B cell (primary cell): ENCODE measurements around the gene CEACAM20. TPM values are rescaled to one million over a fixed set of nuclear protein-coding genes. Genes with fewer than 3 reads are reported as not detected.

Source experiments
- ATAC-seq: fragments of 200-7000 bp; cut with Tn5 transposase; one replicate; pipeline ENCODE4 v1.10.0; 2021; ENCODE audit warnings: low read depth, mild to moderate bottlenecking, moderate number of reproducible peaks, moderate library complexity
- CTCF ChIA-PET: fragments of 350-600 bp; sonication (Branson Sonifier 250); formaldehyde crosslinking; loops from one replicate; lab custom pipeline; 2021; ENCODE audit warnings: antibody characterized with exemption, inconsistent platforms; lab: Charles Lee
- POLR2A ChIA-PET: fragments of 350-600 bp; sonication (Branson Sonifier 250); formaldehyde crosslinking; loops from one replicate; lab custom pipeline; 2021; ENCODE audit warnings: antibody characterized with exemption; lab: Charles Lee
- DNase-seq: peaks from one replicate; pipeline ENCODE4 v3.0.0; 2013
- H2AFZ ChIP-seq: 2 replicates; pipeline ENCODE4 v1.6.1; 2012; ENCODE audit warnings: mild to moderate bottlenecking, low read depth, low read length; ENCODE audit not compliant: insufficient read depth, poor library complexity, severe bottlenecking
- H3K27ac ChIP-seq, 2 donors: 1 replicate in 1 of 2; 2 replicates in 1 of 2; pipeline ENCODE4 v1.5.1; 2012 to 2013; ENCODE audit warnings: low read length in 2 of 2, mild to moderate bottlenecking in 2 of 2, moderate library complexity in 1 of 2
- H3K27me3 ChIP-seq, 4 experiments: fragments of 200-600 bp in 1 of 4; sonication (generic) in 1 of 4; replicated peaks in 1 of 4; 1 replicate in 2 of 4; 2 replicates in 2 of 4; pipeline versions ENCODE4 v1.6.1 to v1.7.0; 2013 to 2016; ENCODE audit warnings: low read length in 3 of 4, mild to moderate bottlenecking in 2 of 4, mixed read lengths in 1 of 4, moderate library complexity in 1 of 4; ENCODE audit not compliant: insufficient read depth in 4 of 4, control insufficient read depth in 3 of 4; ENCODE audit errors: control extremely low read depth in 1 of 4
- H3K36me3 ChIP-seq, 2 experiments: replicated peaks in 1 of 2; 1 replicate in 1 of 2; 2 replicates in 1 of 2; pipeline versions ENCODE4 v1.6.1 to v1.7.1; 2013; ENCODE audit warnings: low read length in 1 of 2; ENCODE audit not compliant: insufficient read depth in 2 of 2, control insufficient read depth in 1 of 2; ENCODE audit errors: control extremely low read depth in 1 of 2, extremely low read depth in 1 of 2
- H3K4me1 ChIP-seq, 2 donors: fragments of 200-600 bp in 1 of 2; sonication (generic) in 1 of 2; 1 replicate in 1 of 2; 2 replicates in 1 of 2; pipeline versions ENCODE4 v1.5.1 to v1.6.1; 2013 to 2017; ENCODE audit warnings: low read length in 2 of 2; ENCODE audit not compliant: control insufficient read depth in 2 of 2, insufficient read depth in 2 of 2
- H3K4me2 ChIP-seq: replicated peaks from 2 replicates; pipeline ENCODE3; 2012; ENCODE audit warnings: mild to moderate bottlenecking, low read depth, low read length; ENCODE audit not compliant: poor library complexity, severe bottlenecking
- H3K4me3 ChIP-seq, 5 experiments: fragments of 200-600 bp in 1 of 5; sonication (generic) in 1 of 5; 1 replicate in 3 of 5; 2 replicates in 2 of 5; pipeline versions ENCODE4 v1.5.1 to v1.7.0; 2011 to 2016; ENCODE audit warnings: low read length in 4 of 5, mild to moderate bottlenecking in 4 of 5, low read depth in 2 of 5, control low read depth in 1 of 5, moderate library complexity in 1 of 5; ENCODE audit not compliant: insufficient read depth in 1 of 5; ENCODE audit errors: control extremely low read depth in 1 of 5, extremely low read depth in 1 of 5
- H3K79me2 ChIP-seq: fragments of 200-600 bp; sonication (generic); one replicate; pipeline ENCODE4 v1.6.0; 2016; ENCODE audit warnings: low read length; ENCODE audit not compliant: control insufficient read depth, insufficient read depth
- H3K9ac ChIP-seq: fragments of 200-600 bp; sonication (generic); 2 replicates; pipeline ENCODE4 v1.6.1; 2017; ENCODE audit warnings: mild to moderate bottlenecking, low read length, moderate library complexity
- H3K9me3 ChIP-seq, 3 donors: one replicate each; pipeline versions ENCODE4 v1.6.1 to v1.7.1; 2013; ENCODE audit warnings: low read length in 2 of 3; ENCODE audit not compliant: control insufficient read depth in 2 of 3, insufficient read depth in 1 of 3; ENCODE audit errors: control extremely low read depth in 1 of 3
- H4K20me1 ChIP-seq: 2 replicates; pipeline ENCODE4 v1.6.0; 2012; ENCODE audit warnings: mild to moderate bottlenecking, low read length; ENCODE audit not compliant: insufficient read depth, control insufficient read depth, poor library complexity, severe bottlenecking
- H3K27ac Mint-ChIP-seq: one replicate; pipeline ENCODE4 v1.8.0; 2021; ENCODE audit warnings: mixed read lengths
- H3K27me3 Mint-ChIP-seq: one replicate; pipeline ENCODE4 v1.8.0; 2021; ENCODE audit warnings: mixed read lengths
- H3K4me1 Mint-ChIP-seq: one replicate; pipeline ENCODE4 v1.8.0; 2021; ENCODE audit warnings: mixed read lengths
- H3K4me3 Mint-ChIP-seq: one replicate; pipeline ENCODE4 v1.8.0; 2021; ENCODE audit warnings: mixed read lengths
- H3K9me3 Mint-ChIP-seq: one replicate; pipeline ENCODE4 v1.8.0; 2022; ENCODE audit warnings: mixed read lengths; ENCODE audit not compliant: insufficient read depth
- EZH2 ChIP-seq: IDR thresholded peaks from 2 replicates; pipeline ENCODE4 v1.6.1; 2012; ENCODE audit warnings: borderline replicate concordance, low read depth, mild to moderate bottlenecking, moderate library complexity, low read length; ENCODE audit not compliant: insufficient read depth, poor library complexity, severe bottlenecking
- whole genome bisulfite sequencing: methylation state at CpG from one replicate; pipeline ENCODE4 v1.1.5; 2013; ENCODE audit warnings: missing lambda C conversion rate; ENCODE audit not compliant: insufficient coverage; 5-methylcytosine and 5-hydroxymethylcytosine counted together
- intact Hi-C: fragments of 100-400 bp; cut with micrococcal nuclease; formaldehyde crosslinking; loops from one replicate; pipeline ENCODE4 v1.10.0; 2022
- polyA plus RNA-seq: library from polyadenylated mRNA; depleted of rRNA; stranded (reverse); fragments of >200 nt; gene quantifications from 2 replicates; pipeline ENCODE4 v1.2.3, GENCODE V29; 2012
- total RNA-seq, 2 donors: library from RNA; stranded (reverse); fragments of 120-200 nt in 1 of 2; gene quantifications; 1 replicate in 1 of 2; 2 replicates in 1 of 2; pipeline versions ENCODE4 v1.2.3 to v1.2.4, GENCODE V29; 2013 to 2022
- TF ChIP-seq, protein P1 (sequence below): fragments of 200-600 bp; IDR thresholded peaks from one replicate; pipeline ENCODE4 v1.8.0; 2022; ENCODE audit warnings: antibody characterized with exemption, mild to moderate bottlenecking

CEACAM20 gene
- total and polyA plus RNA-seq, 2 donors (not counting 1 experiment from before 2014, with no cell fraction given): not detected

DNA sequence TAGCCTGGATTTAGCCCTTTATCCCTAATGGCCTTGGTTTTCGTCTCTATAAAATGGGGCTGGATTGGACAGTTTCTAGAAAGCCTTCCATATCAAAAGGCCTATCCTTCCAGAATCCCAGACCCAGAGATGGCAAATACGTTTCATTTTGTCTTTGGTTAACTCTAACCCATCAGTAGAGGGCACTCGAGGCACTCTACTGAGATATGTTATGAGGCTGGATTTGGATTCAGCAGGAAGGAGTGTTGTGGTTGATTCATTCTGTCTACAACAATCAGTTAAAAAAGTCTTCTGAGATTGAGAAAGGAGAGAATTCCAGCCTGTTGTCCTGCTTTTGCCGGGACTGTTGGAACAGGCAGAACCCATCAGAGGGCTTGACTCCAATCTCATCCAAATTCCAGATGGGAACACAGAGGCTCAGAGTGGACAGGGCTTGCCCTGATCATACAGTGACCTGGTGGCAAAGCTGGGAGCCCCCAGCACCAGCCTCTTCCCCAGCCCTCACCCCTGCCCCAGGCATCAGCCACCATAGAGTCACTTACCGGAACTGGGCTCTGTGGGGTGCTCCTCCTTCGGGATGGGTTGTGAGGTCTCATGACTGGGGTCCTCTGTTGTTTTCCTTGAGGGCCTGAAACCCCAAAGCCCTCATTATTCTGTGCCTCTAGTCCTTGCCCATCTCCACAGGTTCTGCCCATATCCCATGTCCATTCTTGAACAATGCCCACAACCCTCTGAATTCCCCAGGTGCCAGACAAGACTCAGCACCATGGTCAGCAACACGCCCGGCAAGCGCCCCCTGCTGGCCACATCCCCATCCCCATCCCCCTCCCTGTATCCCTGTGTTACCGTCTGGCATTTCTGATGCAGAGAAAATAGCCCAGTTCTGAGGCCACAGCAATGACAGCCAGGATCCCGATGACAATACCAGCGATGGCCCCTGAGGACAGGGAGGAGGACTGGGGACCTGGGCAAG is 16.9 kb downstream of the CEACAM20 start:
- H4K20me1 ChIP-seq: no peaks in the 10 kb centered on the region
- H3K4me3 ChIP-seq: no peak overlapping the region
- POLR2A ChIA-PET: no interaction called here
- no peaks in the 10 kb centered on the region for H3K4me1 Mint-ChIP-seq
- no peak overlapping the region for H3K9ac ChIP-seq
- no peak for ATAC-seq
- H3K36me3 ChIP-seq: no peaks in the 10 kb centered on the region
- no peak overlapping the region for H3K4me3 Mint-ChIP-seq
- no peak overlapping the region for H2AFZ ChIP-seq
- peaks cover 1 to 49% (median 2%) of the 10 kb centered on the region in 3 donors for H3K9me3 ChIP-seq
- no peaks in the 10 kb centered on the region for H3K79me2 ChIP-seq
- H3K27me3 ChIP-seq: peaks cover 0 to 8% (median 6%) of the 10 kb centered on the region in 4 experiments
- TF ChIP-seq, protein P1, sequence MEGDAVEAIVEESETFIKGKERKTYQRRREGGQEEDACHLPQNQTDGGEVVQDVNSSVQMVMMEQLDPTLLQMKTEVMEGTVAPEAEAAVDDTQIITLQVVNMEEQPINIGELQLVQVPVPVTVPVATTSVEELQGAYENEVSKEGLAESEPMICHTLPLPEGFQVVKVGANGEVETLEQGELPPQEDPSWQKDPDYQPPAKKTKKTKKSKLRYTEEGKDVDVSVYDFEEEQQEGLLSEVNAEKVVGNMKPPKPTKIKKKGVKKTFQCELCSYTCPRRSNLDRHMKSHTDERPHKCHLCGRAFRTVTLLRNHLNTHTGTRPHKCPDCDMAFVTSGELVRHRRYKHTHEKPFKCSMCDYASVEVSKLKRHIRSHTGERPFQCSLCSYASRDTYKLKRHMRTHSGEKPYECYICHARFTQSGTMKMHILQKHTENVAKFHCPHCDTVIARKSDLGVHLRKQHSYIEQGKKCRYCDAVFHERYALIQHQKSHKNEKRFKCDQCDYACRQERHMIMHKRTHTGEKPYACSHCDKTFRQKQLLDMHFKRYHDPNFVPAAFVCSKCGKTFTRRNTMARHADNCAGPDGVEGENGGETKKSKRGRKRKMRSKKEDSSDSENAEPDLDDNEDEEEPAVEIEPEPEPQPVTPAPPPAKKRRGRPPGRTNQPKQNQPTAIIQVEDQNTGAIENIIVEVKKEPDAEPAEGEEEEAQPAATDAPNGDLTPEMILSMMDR: no peak
- no peak for TF ChIP-seq EZH2
- CTCF ChIA-PET: no interaction called here
- H3K4me1 ChIP-seq: no peaks in the 10 kb centered on the region
- no peak overlapping the region for H3K27ac Mint-ChIP-seq
- 49% methylated on average over 6 of the region's 12 CpGs for WGBS
- H3K4me2 ChIP-seq: no peak overlapping the region
- intact Hi-C loops: no loop called here
- no peak overlapping the region for H3K27ac ChIP-seq
- H3K27me3 Mint-ChIP-seq: peaks cover 33% of the 10 kb centered on the region
- DNase-seq: peak; percentile 16
- H3K9me3 Mint-ChIP-seq: peaks cover 14% of the 10 kb centered on the region

DNA sequence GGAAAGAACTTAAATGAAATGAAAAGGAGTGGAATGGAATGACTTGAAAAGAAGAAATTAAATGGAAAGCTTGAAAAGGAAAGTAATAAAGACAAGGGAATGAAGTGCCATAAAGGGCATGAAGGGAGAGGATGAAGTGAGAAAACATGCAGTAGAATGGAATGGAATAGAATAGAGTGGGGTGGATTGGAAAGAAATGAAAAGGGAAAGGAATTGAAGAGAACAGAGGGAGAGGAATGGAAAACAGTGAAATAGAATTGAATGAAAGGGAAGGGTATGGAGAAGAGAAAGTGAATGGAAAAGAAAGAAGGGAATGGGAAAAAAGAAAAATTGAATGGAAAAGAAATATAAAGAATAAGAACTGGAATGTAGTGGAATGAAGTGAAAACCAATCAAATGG is 20.0 kb downstream of the CEACAM20 start:
- Mint-ChIP-seq H3K4me1 (no peaks in the 10 kb centered on the region), H3K27me3 (peaks cover 49% of the 10 kb centered on the region), H3K4me3 (no peak overlapping the region), H3K9me3 (peaks cover 12% of the 10 kb centered on the region), H3K27ac (no peak overlapping the region)
- peaks cover 2 to 32% (median 4%) of the 10 kb centered on the region in 3 donors for H3K9me3 ChIP-seq
- no peak overlapping the region for H3K9ac ChIP-seq
- TF ChIP-seq EZH2: no peak
- TF ChIP-seq, protein P1: peak; percentile 2
- no peaks in the 10 kb centered on the region for H3K79me2 ChIP-seq
- no peak overlapping the region for H3K4me3 ChIP-seq
- no peaks in the 10 kb centered on the region for H3K4me1 ChIP-seq
- H3K27me3 ChIP-seq: peaks cover 0 to 26% (median 10%) of the 10 kb centered on the region in 4 experiments
- no peak for DNase-seq
- no peaks in the 10 kb centered on the region for H4K20me1 ChIP-seq
- intact Hi-C loops: no loop called here
- H3K4me2 ChIP-seq: no peak overlapping the region
- ATAC-seq: no peak
- no peak overlapping the region for H2AFZ ChIP-seq
- H3K27ac ChIP-seq: no peak overlapping the region
- no peaks in the 10 kb centered on the region for H3K36me3 ChIP-seq
- ChIA-PET POLR2A (no interaction called here), CTCF (no interaction called here)
